ENCODE results near the gene PPFIBP1.

DNA sequence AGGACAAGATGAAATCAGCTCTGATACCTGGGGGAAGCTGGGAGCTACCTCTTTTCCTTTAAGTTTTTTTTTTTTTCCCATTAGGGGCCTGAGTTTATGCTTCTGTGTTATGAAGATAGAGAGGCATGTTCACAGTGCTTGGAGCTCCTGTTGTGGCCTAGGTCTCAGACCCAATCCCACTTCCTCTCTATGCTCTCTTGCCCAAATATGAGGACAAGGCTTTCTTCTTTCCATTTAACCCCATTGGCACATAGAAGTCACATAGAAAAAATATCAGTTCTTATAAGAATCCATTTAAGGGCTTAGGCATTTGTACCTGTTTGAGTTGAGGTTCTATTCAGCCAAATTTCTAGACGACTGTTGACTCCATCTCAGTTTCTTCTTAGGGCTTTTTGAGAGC, 199.2 kb downstream of the PPFIBP1 start:
- TF ChIP-seq, protein P1, sequence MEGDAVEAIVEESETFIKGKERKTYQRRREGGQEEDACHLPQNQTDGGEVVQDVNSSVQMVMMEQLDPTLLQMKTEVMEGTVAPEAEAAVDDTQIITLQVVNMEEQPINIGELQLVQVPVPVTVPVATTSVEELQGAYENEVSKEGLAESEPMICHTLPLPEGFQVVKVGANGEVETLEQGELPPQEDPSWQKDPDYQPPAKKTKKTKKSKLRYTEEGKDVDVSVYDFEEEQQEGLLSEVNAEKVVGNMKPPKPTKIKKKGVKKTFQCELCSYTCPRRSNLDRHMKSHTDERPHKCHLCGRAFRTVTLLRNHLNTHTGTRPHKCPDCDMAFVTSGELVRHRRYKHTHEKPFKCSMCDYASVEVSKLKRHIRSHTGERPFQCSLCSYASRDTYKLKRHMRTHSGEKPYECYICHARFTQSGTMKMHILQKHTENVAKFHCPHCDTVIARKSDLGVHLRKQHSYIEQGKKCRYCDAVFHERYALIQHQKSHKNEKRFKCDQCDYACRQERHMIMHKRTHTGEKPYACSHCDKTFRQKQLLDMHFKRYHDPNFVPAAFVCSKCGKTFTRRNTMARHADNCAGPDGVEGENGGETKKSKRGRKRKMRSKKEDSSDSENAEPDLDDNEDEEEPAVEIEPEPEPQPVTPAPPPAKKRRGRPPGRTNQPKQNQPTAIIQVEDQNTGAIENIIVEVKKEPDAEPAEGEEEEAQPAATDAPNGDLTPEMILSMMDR (IDR thresholded peaks at IDR 0.05), result no peak
- no peak for TF ChIP-seq EP300 (IDR thresholded peaks at IDR 0.05)

All from stomach (tissue), 4 donors.